HG03064 (cell line): Measurements from ENCODE around the gene DDX56.
"Not testable (repeated sequence)": the region's sequence is repeated elsewhere in the genome, so short reads cannot be mapped to it uniquely, and the experiment has no call there.

Experiments used
- ATAC-seq: cut with Tn5 transposase; IDR thresholded peaks from one replicate; pipeline ENCODE4 v1.9.1; 2021; ENCODE audit warnings: low read depth; ENCODE audit not compliant: unreplicated experiment

The DDX56 gene

DNA sequence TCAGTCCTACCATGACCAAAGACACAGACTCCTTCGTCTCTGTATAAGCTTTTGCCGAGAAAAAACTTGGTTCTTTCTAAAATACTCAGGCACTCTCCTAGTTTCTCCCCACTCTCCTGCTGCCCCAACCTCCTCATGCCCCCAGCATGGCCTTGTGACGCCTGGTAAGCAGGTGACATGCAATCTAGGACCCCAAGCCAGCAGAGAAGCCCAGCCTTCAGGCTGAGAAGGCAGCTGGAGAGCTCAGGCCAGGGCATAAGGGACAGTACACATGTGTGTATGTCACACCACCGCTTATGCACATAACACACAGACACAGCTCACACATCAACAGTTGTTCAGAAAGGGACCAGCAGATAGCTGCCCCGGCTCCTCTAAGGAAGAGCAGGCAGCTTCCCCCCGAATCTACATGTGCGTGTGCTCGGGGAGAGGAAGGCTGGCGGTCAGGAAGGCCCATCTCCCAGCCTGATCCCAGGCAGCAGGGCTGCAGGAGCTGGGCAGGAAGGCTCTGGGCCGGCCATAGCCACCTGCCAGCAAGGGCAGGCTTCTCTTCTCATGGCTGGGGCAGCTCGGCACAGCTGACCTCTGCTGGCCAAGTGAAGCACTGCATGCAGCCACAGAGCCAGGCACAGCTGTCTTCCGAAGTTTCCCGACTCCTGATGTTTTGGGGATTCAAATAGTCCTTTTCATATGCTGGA is 8.5 kb downstream of the DDX56 start:
- ATAC-seq = no peak

DNA sequence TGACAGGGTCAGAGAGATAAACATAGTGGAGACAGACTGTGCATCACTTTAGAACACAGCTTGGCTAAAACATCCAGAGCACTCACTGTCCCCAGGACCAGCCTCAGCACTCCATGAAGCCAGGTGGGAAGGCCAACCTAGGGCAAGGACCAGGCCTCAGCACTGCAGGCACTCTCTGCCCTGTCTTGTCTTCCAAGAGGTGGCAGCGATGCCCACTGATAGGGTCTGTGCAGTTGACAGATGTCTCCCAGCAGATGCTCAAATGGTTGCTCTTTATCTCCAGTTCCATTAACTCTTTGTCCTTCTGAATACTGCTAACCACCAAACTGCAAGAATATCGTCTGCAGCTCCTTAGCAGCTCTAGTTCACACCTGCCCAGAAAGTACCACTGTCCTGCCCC is 9.1 kb downstream of the DDX56 start:
- no peak for ATAC-seq

DNA sequence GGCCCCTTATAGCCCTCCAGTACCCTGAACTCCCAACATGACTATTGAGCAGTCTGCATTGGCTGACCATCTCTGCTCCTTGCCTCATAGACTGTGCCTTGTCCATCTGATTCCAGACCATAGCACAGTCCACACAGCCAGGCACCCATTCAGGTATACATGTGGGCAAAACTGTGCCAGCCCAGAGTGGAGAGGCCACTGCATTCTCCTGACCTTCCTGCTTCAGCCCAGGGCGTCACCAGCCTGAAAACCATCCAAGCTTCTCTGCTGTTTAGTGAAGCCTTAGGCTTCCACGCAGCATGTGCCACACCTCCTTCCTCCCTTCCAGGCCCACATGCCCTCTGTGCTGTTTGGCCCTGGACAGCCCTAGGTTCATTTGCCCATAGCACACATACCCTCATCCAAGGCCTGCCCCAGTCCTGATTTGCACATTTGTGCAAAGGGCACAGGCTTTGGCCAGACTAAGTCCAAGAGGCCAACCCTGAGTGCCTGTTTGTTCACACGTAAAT is 10.5 kb downstream of the DDX56 start:
- no peak for ATAC-seq

DNA sequence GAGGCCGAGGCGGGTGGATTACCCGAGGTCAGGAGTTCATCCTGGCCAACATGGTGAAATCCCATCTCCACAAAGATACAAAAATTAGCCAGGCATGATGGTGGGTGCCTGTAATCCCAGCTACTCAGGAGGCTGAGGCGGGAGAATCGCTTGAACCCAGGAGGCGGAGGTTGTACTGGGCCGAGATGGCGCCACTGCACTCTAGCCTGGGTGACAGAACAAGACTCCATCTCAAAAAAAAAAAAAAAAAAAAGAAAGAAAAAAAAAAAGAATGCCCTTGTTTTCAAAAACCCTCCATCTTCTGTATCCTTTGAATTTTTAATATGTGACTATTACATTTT is 11.1 kb downstream of the DDX56 start:
- not testable (repeated sequence) for ATAC-seq

DNA sequence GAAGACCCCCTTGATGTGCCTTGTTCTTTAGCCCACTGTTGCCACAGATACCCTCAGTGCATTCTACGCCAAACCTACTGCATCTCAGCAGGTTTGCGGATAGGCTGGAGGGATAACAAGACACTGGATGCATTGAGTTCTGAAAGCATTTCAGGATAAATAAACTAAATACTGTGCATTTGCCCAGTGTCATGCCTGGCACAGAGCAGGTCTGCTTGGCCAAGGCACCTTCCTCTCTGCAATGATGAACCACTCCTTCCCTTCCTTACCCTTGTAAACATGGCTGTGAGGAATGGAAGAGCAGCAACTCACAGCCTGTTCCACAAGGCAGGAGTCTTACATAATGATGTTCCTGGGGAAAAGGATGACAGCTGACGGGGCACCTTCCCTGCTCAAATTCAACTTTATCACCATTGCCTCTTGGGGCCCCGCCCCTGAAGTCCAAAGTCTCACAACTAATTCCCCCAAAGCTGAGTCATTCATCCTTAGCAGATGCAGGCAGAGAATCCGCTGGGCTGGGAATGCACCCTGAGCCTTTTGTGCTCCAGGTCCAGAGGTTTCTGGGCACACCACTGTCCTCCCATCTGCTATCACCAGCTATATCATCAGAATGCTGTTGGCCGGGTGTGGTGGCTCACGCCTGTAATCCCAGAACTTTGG is 11.6 kb downstream of the DDX56 start:
- no peak for ATAC-seq

DNA sequence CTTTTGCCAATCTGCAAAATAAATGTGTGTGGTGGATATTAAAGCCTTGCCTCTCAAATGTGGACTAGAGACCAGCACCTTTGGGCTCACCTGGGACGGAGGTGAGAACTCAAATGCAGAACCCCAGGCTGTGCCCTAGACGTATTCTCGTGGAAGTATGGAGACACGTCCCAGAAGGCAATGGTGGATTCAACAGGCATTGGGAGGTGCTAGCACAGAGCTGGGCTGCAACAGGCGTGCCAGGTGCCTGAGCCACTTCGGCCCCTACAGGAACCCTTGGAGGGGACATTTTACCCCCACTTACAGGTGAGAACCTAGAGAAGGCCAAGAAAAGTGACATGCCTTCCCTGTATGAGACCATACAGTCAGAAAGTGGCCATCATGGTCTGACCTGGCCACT is 12.2 kb downstream of the DDX56 start:
- ATAC-seq = no peak

DNA sequence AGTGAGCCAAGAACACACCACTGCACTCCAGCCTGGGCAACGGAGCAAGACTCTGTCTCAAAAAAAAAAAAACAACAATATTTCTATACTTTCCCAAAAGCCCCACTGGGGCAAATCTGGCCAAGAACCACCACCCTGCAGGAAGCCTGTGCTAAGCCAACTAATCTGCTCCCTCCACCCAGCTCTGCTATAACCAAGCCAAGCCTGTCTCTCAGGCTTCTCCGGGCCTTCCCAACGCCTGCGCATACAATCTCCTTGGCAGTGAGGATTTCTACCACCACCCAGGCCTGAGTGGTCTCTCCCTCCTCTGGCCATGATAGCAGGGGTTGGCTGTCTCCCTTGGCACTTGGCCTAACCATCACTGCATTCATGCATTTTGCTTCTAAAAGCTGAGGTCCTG is 14.2 kb downstream of the DDX56 start:
- no peak for ATAC-seq

DNA sequence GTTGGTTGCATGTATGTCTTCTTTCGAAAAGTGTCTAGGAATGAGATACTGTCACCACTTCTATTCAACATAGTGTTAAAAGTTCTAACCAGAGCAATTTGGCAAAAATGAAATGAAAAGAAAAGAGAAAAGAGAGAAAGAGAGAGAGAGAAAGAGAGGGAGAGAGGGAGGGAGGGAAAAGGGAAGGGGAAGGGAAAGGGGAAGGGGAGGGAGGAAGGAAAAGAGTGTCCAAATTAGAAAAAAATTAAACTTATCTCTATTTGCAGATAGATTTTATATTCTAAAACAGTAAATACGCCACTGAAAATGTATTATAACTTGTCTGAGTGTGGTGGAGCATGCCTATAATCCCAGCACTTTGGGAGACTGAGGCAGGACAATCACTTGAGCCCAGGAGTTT is 16.2 kb downstream of the DDX56 start:
- ATAC-seq = no peak

DNA sequence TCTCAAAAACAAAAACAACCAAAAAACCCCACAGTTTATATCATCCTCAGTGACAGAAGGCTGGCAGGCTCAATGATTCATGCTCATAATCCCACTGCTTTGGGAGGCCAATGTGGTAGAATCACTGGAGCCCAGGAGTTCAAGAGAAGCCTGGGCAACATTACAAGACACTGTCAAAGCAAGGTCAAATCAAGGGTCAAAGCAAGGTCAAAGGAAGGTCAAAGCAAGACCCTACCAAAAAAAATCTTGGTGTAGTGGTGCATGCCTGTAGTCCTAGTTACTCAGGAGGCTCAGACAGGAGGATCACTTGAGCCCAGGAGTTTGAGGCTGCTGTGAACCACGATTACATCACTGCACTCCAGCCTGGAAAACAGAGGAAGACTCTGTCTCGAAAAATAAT is 18.4 kb downstream of the DDX56 start:
- ATAC-seq = no peak

DNA sequence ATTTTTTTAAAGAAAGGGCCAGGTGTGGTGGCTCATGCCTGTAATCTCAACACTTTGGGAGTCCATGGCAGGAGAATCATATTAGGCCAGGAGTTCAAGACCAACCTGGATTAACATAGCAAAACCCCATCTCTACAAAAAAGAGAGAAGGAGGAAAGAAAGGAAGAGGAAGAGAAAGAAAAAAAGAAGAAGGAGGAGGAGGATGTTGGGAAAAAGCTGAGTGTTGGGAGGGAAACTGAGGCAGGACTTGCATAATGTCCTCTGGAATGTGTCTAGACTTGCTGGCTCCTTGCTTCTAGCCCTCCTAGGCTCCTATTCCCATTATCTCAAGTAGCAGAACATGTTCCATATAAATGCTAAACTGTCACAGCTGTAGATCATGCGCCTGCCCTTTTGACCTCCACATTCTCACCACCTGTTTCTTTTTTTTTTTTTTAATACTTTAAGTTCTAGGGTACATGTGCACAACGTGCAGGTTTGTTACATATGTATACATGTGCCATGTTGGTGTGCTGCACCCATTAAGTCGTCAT is 21.2 kb downstream of the DDX56 start:
- ATAC-seq = not testable (repeated sequence)

DNA sequence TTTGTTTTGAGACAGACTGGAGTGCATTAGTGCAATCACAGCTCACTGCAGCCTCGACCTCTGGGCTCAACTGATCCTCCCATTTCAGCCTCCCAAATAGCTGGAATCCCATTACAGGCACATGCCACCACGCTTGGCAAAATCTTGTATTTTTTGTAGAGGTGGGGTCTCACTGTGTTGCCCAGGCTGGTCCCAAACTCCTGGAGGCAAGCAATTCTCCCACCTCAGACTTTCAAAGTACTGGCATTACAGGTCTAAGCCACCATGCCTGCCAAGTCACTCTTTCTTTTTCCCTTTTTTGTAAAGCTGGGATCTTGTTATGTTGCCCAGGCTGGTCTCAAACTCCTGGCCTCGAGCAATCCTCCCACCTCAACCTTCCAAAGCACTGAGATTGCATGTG is 24.3 kb downstream of the DDX56 start:
- no peak for ATAC-seq

DNA sequence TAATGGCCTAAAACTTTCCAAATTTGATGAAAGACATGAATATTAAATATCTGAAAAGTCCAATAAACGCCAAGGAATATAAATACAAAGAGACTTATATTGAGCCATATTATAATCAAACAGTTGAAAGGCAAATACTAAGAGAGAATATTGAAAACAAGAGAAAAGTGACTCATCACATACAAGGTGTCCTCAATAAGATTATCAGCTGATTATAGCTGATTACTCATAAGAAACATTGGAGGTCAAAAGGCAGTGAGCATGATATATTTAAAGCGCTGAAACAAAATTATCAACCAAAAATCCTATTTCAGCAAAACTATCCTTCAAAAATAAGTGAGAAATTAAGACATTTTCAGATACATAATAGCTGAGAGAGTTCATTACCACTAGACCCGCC is 24.8 kb downstream of the DDX56 start:
- ATAC-seq = no peak

DNA sequence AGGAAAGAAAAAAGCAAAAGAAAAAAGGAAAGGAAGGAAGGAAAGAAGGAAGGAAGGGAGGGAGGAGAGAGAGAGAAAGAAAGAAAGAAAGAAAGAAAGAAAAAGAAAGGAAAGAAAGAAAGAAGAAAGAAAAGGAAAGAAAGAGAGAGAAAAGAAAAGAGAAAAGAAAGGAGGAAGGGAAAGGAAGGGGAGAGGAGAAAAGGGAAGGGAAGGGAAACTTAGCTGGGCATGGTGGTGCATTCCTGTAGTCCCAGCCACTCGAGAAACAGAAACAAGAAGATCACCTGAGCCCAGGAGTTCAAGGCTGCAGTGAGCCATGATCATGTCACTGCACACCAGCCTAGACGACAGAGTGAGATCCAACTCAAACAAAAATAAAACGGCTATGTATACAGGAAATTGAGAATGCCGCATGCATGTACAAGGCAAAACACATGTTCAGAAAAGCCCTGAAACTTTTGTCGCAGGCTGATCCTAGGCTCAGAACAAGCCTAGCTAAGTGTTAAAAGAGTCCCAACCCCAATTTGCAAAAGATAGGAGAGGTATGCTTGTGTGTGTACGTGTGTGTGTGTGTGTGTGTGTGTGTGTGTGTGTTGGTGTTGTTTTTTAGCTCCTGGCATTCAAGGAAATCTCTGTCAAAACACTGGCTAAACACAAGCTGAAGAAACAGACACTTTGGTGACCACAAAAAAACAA is 26.0 kb downstream of the DDX56 start:
- ATAC-seq = no peak

DNA sequence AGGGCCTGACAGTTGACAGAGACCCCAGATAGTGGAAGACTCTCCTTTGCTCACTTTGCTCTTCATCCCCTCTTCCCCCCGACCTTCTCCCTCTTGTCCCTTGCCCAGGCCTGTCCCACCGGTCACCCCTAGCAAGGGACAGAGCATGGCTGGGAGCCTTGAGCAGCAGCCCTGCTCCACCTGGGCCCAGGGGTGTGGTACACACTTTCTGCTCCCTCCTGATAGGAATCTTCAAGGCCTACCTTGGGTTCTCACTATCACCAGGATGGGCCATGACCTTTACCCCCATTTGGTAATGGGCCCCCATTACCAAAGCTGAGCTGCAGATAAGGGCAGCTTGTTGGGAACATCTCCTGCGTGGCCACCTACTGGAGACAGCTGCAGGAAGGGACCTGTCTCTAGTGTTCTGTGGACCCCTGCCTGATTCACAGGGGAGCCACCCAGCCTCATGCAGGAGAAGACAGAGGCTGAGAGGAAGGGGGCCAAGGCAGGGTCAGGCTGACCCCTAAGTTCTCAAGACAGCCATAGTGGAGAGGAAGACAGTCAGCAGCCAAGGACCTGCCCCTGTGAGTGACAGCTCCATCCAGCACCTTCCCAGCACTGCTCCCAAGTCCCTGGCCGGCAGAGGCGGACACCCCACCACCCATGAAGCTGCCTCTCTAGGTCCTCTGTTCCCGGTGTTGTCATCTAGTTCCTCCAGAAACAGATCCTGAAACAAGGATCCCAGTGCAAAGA is 31.7 kb downstream of the DDX56 start:
- ATAC-seq = no peak

DNA sequence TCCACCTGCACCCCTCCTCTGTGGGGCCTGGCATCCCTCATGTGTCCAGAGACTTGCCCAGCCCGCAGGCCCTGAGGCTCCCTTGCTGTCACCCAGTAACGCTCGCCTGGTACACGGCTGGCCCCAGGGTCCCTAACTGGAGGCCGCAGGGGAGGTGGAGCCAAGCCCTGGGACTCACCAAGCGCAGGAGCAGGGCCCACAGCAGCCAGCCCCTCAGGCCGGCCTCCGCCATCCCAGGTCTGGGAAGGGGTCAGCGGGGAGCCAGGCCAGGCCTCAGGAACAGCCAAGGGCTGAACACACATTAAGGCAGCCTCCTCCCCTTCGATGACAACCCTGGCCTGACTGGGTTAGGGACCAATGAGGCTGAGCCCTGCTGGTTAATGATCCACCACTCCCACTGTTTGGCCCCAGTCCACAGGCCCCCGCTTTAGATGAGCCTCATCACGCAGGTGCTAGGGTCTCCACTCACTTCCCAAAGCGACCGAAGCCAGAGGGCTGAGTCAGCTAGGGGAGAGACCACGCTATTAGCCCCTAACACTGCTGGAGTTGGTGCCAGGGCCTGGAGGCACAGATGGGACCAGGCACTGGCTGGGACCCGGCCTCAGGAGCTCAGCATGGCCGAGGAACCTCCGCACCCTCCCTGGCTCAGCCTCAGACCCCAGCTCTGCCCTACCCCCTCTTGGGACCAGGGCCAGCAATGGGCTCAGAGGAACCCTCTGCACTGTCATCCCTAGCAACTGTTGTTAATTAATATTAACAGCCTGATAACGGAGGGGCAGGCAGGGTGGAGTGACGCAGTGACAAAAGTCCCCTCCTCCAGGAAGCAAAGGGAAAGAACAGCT is 32.5 kb downstream of the DDX56 start, which contains the start of gene NPC1L1:
Gene NPC1L1, minus strand, starts transcription at position 303 of the 842 bp plus-strand sequence. Its CDS starts 71 bp downstream, at position 232.
- ATAC-seq = no peak

DNA sequence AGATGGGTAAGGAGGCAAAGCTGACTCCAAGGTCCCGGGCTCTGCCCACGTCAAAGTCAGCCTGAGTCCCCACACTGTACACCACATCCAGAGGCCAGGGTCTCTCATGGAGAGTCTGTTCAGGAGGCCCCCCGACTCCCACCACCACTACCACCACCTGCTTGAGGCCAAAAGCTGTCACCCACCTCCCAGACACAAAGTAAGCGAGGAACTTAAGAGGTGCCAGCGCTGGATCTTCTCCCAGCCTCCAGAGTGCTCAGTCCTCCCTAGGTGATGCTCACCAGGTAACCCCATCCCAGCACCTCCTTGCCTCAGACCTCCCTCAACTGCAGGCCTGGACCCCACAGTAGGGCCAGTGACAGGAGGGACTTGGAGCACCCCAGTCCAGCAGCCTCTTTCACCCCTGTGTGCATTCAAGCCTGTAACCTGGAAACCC is 33.1 kb downstream of the DDX56 start:
- ATAC-seq = no peak

DNA sequence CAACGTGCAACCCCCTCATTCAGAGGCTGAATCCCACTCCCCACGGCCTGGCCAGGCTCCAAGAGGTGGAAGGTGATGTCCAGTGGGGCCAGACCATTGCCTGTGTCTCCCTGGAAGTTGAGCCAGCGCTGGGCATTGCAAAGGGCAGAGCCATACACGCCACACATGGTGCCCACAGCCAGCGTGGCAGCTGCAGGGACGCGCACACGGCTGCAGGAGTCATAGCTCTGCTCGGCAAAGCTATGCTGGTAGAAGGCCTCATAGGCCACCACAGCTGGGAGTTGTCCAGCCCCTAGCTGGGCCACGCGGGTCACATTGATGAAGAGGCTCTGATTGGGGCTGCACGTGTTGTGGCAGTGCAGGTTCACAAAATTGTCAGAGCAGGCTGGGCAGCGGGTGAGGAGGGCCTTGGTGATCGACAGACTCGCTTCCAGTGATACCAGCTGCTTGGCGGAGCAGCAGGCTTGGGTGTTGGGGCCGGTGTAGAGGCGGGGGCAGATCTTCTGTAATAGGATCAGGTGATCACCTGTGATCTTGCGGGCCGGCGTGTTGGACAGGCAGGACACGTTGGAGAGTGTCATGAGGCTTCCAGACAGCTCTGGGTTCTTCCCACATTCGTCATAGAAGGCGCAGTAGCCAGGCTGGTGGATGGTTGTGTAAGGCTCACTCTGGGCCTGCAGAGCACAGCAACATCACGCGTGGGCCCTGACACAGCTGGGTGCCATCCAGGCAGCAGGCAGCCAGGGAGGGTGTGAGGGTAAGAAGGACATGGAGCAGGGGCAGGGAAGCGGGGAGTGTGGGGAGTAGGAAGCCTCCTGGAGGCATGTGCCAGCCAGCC is 33.8 kb downstream of the DDX56 start:
- ATAC-seq = no peak

DNA sequence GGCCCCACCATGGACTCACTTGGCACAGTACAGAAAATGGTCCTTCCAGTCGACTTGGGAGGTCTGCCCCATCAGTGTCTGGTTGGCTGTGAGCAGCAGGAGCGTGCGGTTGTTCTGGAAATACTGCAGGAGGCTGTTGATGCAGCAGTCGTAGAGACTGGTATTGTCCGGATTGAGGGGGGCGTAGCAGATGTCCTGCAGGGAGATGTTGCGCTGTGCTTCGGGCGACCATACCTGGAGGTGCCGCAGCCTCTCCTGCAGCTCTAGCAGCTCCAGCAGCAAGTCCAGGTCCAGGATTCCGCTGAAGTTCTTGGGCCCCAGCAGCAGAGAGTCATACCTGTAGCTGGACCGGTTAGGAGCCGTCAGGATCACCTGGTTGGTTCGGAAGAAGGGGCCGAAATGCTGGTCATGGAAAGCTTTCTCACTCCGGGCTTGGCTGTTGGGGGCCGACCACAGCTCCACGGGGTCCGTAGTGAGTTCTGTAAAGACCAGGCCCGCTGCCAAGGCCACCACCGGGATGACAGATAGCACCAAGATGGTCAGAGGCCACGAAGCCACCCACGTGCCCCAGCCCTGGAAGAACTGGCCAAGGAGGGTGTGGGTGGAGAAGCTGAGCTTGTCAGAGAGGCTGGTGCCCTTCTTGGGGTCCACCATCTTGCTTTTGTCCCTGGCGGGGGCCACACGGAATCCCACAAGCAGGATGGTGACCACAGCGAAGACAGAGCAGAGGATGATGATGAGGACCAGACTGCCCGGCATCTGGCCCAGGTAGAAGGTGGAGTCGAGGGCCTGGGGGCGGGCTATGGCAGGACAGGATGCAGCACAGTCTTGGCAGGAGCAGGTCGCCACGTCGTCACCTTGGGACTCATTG is 34.7 kb downstream of the DDX56 start:
- ATAC-seq = no peak
